Chondrocyte (in vitro differentiated cells): ENCODE measurements around the gene SOX18. TPM values are rescaled to one million over a fixed set of nuclear protein-coding genes. Genes with fewer than 3 reads are reported as not detected.

ENCODE experiments used
- DNase-seq: peaks from one replicate; pipeline ENCODE4 v3.0.0; 2021; ENCODE audit warnings: mixed read lengths, low spot score
- H3K27ac Mint-ChIP-seq: one replicate; pipeline ENCODE4 v1.8.0; 2021; ENCODE audit warnings: mild to moderate bottlenecking, moderate library complexity, mixed read lengths; ENCODE audit not compliant: unreplicated experiment
- H3K27me3 Mint-ChIP-seq: 2 replicates; pipeline ENCODE4 v1.8.0; 2021; ENCODE audit warnings: low read depth, mixed read lengths
- H3K36me3 Mint-ChIP-seq: 2 replicates; pipeline ENCODE4 v1.8.0; 2021; ENCODE audit warnings: low read depth, mixed read lengths
- H3K4me1 Mint-ChIP-seq: 2 replicates; pipeline ENCODE4 v1.8.0; 2021; ENCODE audit warnings: low read depth, mild to moderate bottlenecking, mixed read lengths
- H3K4me3 Mint-ChIP-seq: one replicate; pipeline ENCODE4 v1.8.0; 2021; ENCODE audit warnings: mild to moderate bottlenecking, moderate library complexity, mixed read lengths; ENCODE audit not compliant: unreplicated experiment
- H3K9me3 Mint-ChIP-seq: 2 replicates; pipeline ENCODE4 v1.8.0; 2021; ENCODE audit warnings: low read depth, mixed read lengths
- microRNA-seq: library from miRNA; unstranded; fragments of <30 nt; microRNA quantifications from one replicate; pipeline ENCODE4 v1.2.0, GENCODE V29; 2020; ENCODE audit warnings: borderline number of aligned reads
- total RNA-seq: library from RNA; stranded (reverse); gene quantifications from 3 replicates; pipeline ENCODE4 v1.2.1, GENCODE V29; 2021
- TF ChIP-seq, protein P1 (sequence below): fragments of 200-600 bp; sonication (generic); IDR thresholded peaks from 2 replicates; pipeline ENCODE4 v1.5.0; 2021; ENCODE audit warnings: antibody characterized with exemption, mild to moderate bottlenecking, moderate library complexity

The SOX18 gene
- total RNA-seq, 1 donor from 2014 or later, result 2.3 TPM

DNA sequence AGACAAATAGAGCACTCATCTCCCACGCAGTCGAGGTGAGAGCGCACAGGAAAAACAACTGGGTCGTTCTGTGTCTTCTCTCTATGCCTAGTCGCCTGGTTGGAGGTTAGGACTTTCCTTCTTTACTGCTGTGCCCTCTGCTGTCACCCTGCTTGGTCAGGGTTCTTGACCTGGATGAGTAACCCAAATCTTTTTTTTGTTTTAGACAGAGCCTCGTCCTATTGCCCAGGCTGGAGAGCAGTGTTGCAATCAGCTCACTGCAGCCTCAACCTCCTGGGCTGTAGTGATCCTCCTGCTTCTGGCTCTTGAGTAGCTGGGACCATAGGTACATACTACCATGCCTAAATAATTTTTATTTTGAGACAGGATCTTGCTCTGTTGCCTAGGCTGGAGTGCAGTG is 44.0 kb downstream of the SOX18 start:
- TF ChIP-seq, protein P1, sequence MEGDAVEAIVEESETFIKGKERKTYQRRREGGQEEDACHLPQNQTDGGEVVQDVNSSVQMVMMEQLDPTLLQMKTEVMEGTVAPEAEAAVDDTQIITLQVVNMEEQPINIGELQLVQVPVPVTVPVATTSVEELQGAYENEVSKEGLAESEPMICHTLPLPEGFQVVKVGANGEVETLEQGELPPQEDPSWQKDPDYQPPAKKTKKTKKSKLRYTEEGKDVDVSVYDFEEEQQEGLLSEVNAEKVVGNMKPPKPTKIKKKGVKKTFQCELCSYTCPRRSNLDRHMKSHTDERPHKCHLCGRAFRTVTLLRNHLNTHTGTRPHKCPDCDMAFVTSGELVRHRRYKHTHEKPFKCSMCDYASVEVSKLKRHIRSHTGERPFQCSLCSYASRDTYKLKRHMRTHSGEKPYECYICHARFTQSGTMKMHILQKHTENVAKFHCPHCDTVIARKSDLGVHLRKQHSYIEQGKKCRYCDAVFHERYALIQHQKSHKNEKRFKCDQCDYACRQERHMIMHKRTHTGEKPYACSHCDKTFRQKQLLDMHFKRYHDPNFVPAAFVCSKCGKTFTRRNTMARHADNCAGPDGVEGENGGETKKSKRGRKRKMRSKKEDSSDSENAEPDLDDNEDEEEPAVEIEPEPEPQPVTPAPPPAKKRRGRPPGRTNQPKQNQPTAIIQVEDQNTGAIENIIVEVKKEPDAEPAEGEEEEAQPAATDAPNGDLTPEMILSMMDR, result no peak
- peaks cover 31% of the 10 kb centered on the region for H3K36me3 Mint-ChIP-seq

DNA sequence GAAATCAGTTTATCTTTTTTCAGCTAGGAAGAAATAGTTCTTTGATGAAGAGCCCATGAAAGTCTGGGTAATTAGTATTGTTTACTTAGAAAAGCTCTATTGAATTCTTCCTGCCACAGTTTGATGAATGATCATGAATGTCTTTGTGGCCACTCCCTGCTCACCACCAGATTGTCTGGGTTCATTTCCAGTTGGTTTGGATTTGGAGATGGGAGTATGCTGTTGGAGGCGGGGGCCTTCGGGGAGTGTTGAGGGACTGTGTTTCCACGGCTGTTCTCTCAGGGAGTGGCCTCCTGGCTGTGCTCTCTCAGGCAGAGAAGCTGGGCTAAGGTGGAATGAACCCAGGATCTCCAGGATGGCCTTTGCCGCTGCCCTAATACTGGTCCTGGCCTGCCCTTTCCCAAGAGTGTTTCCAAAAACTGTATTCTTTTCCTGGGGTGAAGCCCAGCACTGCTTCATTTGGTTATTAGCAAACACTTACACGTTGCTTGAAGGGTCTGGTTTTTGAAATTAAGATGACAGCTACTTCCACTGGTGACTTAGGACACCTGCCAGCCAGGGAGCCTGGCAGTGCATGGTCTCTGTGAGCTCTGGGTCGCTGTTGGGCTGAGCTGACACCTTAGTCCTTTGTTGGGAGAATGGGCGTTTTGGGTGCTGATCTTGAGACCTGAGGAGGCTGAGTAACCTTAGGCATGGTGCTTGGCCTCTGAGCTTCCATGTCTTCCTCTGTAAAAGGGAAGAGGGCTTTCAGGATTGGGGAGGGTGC is 45.3 kb downstream of the SOX18 start:
- peaks cover 30% of the 10 kb centered on the region for H3K36me3 Mint-ChIP-seq
- TF ChIP-seq, protein P1, result no peak
- no peaks in the 10 kb centered on the region for H3K4me1 Mint-ChIP-seq
- no peaks in the 10 kb centered on the region for H3K9me3 Mint-ChIP-seq
- no peaks in the 10 kb centered on the region for H3K27me3 Mint-ChIP-seq
- no peak overlapping the region for H3K27ac Mint-ChIP-seq
- no peak for DNase-seq
- H3K4me3 Mint-ChIP-seq, result no peak overlapping the region

More for the DNA sequence above, 44.0 kb downstream of the SOX18 start:
- no peaks in the 10 kb centered on the region for H3K27me3 Mint-ChIP-seq
- H3K27ac Mint-ChIP-seq, result no peak overlapping the region
- no peak for DNase-seq
- H3K4me3 Mint-ChIP-seq, result no peak overlapping the region
- H3K9me3 Mint-ChIP-seq, result no peaks in the 10 kb centered on the region
- H3K4me1 Mint-ChIP-seq, result no peaks in the 10 kb centered on the region

DNA sequence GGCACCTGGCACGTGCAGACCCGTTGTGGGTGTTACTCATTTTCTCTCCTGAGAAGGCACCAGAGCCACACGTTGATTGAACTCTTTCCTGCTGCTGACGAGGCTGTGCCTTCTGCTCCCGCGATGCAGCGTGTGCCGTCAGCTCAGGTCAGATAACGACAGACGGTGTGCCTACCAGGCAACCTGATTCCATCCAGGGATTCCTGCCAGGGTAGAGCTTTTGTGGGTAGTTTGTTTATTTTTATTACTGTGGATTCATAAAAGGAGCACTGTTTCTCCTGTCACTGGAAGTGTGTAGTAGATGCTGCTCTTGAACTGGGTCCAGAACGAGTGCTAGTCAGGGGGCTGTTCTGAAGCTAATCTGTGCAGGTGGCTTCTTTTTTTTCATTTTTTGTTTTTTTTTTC is 47.8 kb downstream of the SOX18 start:
- Mint-ChIP-seq H3K27me3 (no peaks in the 10 kb centered on the region), H3K36me3 (peaks cover 29% of the 10 kb centered on the region), H3K9me3 (no peaks in the 10 kb centered on the region), H3K27ac (no peak overlapping the region), H3K4me3 (no peak overlapping the region), H3K4me1 (no peaks in the 10 kb centered on the region)
- no peak for DNase-seq
- TF ChIP-seq, protein P1, result no peak

DNA sequence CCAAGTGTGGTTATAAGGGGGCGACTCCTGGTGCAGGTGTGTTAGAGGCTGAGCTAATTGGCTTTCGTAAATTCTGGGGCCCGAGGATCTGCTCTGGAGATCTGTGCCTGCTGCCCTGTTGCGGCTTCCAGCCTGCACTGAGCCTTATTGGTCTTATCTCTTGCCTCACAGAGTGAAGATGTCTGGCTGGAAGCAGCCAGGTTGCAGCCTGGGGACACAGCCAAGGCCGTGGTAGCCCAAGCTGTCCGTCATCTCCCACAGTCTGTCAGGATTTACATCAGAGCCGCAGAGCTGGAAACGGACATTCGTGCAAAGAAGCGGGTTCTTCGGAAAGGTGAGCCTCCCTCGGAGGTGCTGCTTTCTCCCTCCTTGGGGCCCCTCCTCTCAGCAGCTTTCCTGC is 48.5 kb downstream of the SOX18 start:
- no peak overlapping the region for H3K27ac Mint-ChIP-seq
- no peaks in the 10 kb centered on the region for H3K27me3 Mint-ChIP-seq
- H3K4me3 Mint-ChIP-seq, result no peak overlapping the region
- H3K9me3 Mint-ChIP-seq, result no peaks in the 10 kb centered on the region
- TF ChIP-seq, protein P1, result no peak
- no peak for DNase-seq
- H3K4me1 Mint-ChIP-seq, result no peaks in the 10 kb centered on the region
- peaks cover 29% of the 10 kb centered on the region for H3K36me3 Mint-ChIP-seq

Small RNA genes lying within 50 kb of the gene (microRNA-seq; reads per million reads assigned to microRNA genes)
- gene MIR6813, result not detected

Other genes with a start within 250 kb of the SOX18 start
- 5.9 to 8.3 TPM (median 6.0 TPM) in 3 replicates for gene ZBTB46, start 218.4 kb downstream of the SOX18 start, total RNA-seq
- gene ABHD16B, start 188.1 kb downstream of the SOX18 start, total RNA-seq, result not detected in 3 replicates
- gene TPD52L2, start 184.4 kb downstream of the SOX18 start, total RNA-seq, result 102 to 141 TPM (median 138 TPM) in 3 replicates
- gene DNAJC5, start 154.5 kb downstream of the SOX18 start, total RNA-seq, result 44.2 to 46.6 TPM (median 45.1 TPM) in 3 replicates
- gene UCKL1, start 93.2 kb downstream of the SOX18 start, total RNA-seq, result 24.3 to 27.5 TPM (median 27.2 TPM) in 3 replicates
- 36.5 to 44.3 TPM (median 37.2 TPM) in 3 replicates for gene ZNF512B, start 79.7 kb downstream of the SOX18 start, total RNA-seq
- gene SAMD10, start 70.0 kb downstream of the SOX18 start, total RNA-seq, result 3.8 to 4.7 TPM (median 4.3 TPM) in 3 replicates
- 49.0 to 56.6 TPM (median 49.5 TPM) in 3 replicates for gene PRPF6, start 68.5 kb downstream of the SOX18 start, total RNA-seq
- gene C20orf204, start 13.5 kb downstream of the SOX18 start, total RNA-seq, result 0.77 to 3.3 TPM (median 0.97 TPM) in 3 replicates
- 57.1 to 59.2 TPM (median 57.6 TPM) in 3 replicates for gene TCEA2, start 13.6 kb upstream of the SOX18 start, total RNA-seq
- gene RGS19, start 29.9 kb upstream of the SOX18 start, total RNA-seq, result 15.7 to 18.5 TPM (median 18.1 TPM) in 3 replicates
- 3.2 to 4.6 TPM (median 3.5 TPM) in 3 replicates for gene OPRL1, start 30.4 kb upstream of the SOX18 start, total RNA-seq
- 0.55 to 1.4 TPM in 2 of 3 replicates, not detected in the other for gene LKAAEAR1, start 34.8 kb upstream of the SOX18 start, total RNA-seq
- gene NPBWR2, start 57.9 kb upstream of the SOX18 start, total RNA-seq, result not detected in 3 replicates
- not detected in 3 replicates for gene MYT1, start 114.8 kb upstream of the SOX18 start, total RNA-seq
- gene PCMTD2, start 206.1 kb upstream of the SOX18 start, total RNA-seq, result 31.5 to 48.2 TPM (median 38.1 TPM) in 3 replicates